Neuronal stem cell (in vitro differentiated cells): Measurements from ENCODE around the gene SLC47A1.

ENCODE experiments used
- DNase-seq: peaks from one replicate; pipeline ENCODE4 v3.0.0-alpha.2; 2013; ENCODE audit warnings: low spot score
- H2AFZ ChIP-seq: one replicate; pipeline ENCODE4 v1.6.1; 2013; ENCODE audit warnings: mild to moderate bottlenecking, low read length, inconsistent platforms
- H2AK5ac ChIP-seq: 2 replicates; pipeline ENCODE4 v1.6.1; 2013; ENCODE audit warnings: low read depth, mild to moderate bottlenecking, inconsistent platforms, low read length, moderate library complexity, mixed read lengths
- H2BK120ac ChIP-seq: 2 replicates; pipeline ENCODE4 v1.6.1; 2013; ENCODE audit warnings: low read depth, mild to moderate bottlenecking, inconsistent platforms, low read length, moderate library complexity, mixed read lengths
- H2BK12ac ChIP-seq: one replicate; pipeline ENCODE4 v1.6.1; 2013; ENCODE audit warnings: low read length, inconsistent platforms
- H2BK15ac ChIP-seq: 2 replicates; pipeline ENCODE4 v1.6.1; 2013; ENCODE audit warnings: mild to moderate bottlenecking, low read length, inconsistent platforms, mixed read lengths
- H2BK5ac ChIP-seq: one replicate; pipeline ENCODE4 v1.6.1; 2013; ENCODE audit warnings: inconsistent platforms, mild to moderate bottlenecking, low read length, moderate library complexity
- H3K14ac ChIP-seq: one replicate; pipeline ENCODE4 v1.6.1; 2013; ENCODE audit warnings: low read length, inconsistent platforms
- H3K18ac ChIP-seq: 2 replicates; pipeline ENCODE4 v1.6.1; 2013; ENCODE audit warnings: low read length, inconsistent platforms
- H3K23ac ChIP-seq: 2 replicates; pipeline ENCODE4 v1.6.1; 2013; ENCODE audit warnings: low read depth, mild to moderate bottlenecking, mixed read lengths, low read length, inconsistent platforms; ENCODE audit not compliant: poor library complexity
- H3K27ac ChIP-seq: replicated peaks from 3 replicates; pipeline ENCODE4 v1.5.1; 2013; ENCODE audit warnings: low read length, inconsistent platforms
- H3K27me3 ChIP-seq, 3 experiments: 2 replicates each; pipeline ENCODE4 v1.6.1; 2013; ENCODE audit warnings: low read length in 3 of 3, mild to moderate bottlenecking in 2 of 3, inconsistent platforms in 1 of 3, low read depth in 1 of 3, mixed read lengths in 1 of 3, moderate library complexity in 1 of 3; ENCODE audit not compliant: control insufficient read depth in 3 of 3, insufficient read depth in 3 of 3
- H3K36me3 ChIP-seq, 2 donors: replicated peaks in 1 of 2; 2 replicates each; pipeline ENCODE4 v1.6.1; 2013; ENCODE audit warnings: low read length in 2 of 2; ENCODE audit not compliant: control insufficient read depth in 2 of 2, insufficient read depth in 2 of 2
- H3K4ac ChIP-seq: 2 replicates; pipeline ENCODE4 v1.6.1; 2013; ENCODE audit warnings: inconsistent platforms, mild to moderate bottlenecking, low read length, moderate library complexity
- H3K4me1 ChIP-seq, 2 donors: 1 replicate in 1 of 2; 2 replicates in 1 of 2; pipeline ENCODE4 v1.6.1; 2013; ENCODE audit warnings: low read length in 2 of 2, low read depth in 1 of 2; ENCODE audit not compliant: control insufficient read depth in 2 of 2, insufficient read depth in 1 of 2
- H3K4me2 ChIP-seq: one replicate; pipeline ENCODE4 v1.6.1; 2013; ENCODE audit warnings: mild to moderate bottlenecking, low read length, inconsistent platforms; ENCODE audit not compliant: insufficient read depth, poor library complexity, severe bottlenecking
- H3K4me3 ChIP-seq, 2 donors: 2 replicates each; pipeline ENCODE4 v1.5.1; 2013; ENCODE audit warnings: low read length in 2 of 2, mild to moderate bottlenecking in 2 of 2, inconsistent platforms in 1 of 2, moderate library complexity in 1 of 2
- H3K79me1 ChIP-seq: one replicate; pipeline ENCODE4 v1.6.1; 2013; ENCODE audit warnings: low read depth, mild to moderate bottlenecking, inconsistent platforms, low read length, moderate library complexity
- H3K9ac ChIP-seq: one replicate; pipeline ENCODE4 v1.6.1; 2013; ENCODE audit warnings: mild to moderate bottlenecking, low read depth, low read length, inconsistent platforms; ENCODE audit not compliant: poor library complexity
- H3K9me3 ChIP-seq, 2 donors: replicated peaks in 1 of 2; 2 replicates each; pipeline versions ENCODE3 to v1.6.1; 2013; ENCODE audit warnings: low read length in 2 of 2, mild to moderate bottlenecking in 2 of 2, inconsistent platforms in 1 of 2, low read depth in 1 of 2, mixed read lengths in 1 of 2, moderate library complexity in 1 of 2; ENCODE audit not compliant: control insufficient read depth in 2 of 2, insufficient read depth in 1 of 2
- H4K8ac ChIP-seq: one replicate; pipeline ENCODE4 v1.6.1; 2013; ENCODE audit warnings: low read depth, mild to moderate bottlenecking, inconsistent platforms, low read length, moderate library complexity
- H4K91ac ChIP-seq: one replicate; pipeline ENCODE4 v1.6.1; 2013; ENCODE audit warnings: low read length, low read depth, mild to moderate bottlenecking, inconsistent platforms; ENCODE audit not compliant: poor library complexity
- WGBS, 2 donors: extraction: QIAGEN DNeasy Blood & Tissue Kit; methylation state at CpG; one replicate each; pipeline ENCODE4 v1.1.7; 2013; ENCODE audit warnings: missing lambda C conversion rate in 2 of 2, mixed read lengths in 1 of 2; ENCODE audit not compliant: insufficient read length in 2 of 2, insufficient replicate concordance in 1 of 2; ENCODE audit errors: extremely low coverage in 2 of 2; 5-methylcytosine and 5-hydroxymethylcytosine counted together

The SLC47A1 gene

DNA sequence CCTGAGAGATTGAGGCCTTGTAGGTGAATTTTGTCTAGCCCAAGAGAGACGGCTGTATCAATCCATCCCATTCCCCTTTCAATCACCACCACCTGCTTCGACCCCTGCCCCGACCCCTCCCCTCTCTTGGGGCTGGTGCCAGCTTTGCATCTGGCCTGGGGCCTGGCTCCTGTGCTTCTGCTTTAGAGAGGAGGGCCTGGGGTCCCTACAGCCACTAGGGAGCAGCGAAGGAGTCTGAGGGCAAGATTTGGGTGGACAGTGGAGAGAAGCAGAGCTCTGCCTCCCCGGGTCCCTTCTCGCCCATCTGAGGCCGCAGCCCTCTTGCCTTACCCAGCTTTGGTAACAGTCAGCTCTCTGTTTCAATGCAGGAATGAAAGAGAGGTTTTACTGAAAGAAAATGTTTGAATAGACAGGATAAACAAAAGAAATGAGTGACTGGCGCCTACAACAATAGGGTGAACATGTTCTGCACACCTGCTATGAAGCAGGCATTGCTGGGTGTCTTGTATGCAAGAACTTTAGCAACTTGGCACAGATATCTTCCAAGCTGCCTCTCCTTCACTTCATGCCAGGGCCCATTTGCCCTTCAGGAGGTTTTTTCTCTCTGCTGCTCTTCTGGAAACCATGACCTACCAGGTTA, 57.4 kb downstream of the SLC47A1 start:
- no peak overlapping the region for H2BK15ac ChIP-seq
- no peak overlapping the region for H2BK12ac ChIP-seq
- no peak overlapping the region for H3K27ac ChIP-seq
- H4K8ac ChIP-seq: no peak overlapping the region
- H2AFZ ChIP-seq: no peak overlapping the region
- H3K23ac ChIP-seq: no peak overlapping the region
- no peak overlapping the region for H3K18ac ChIP-seq
- H2BK120ac ChIP-seq: no peak overlapping the region
- H3K4ac ChIP-seq: no peak overlapping the region
- H3K4me1 ChIP-seq: peaks cover 0 to 7% of the 10 kb centered on the region in 2 donors
- DNase-seq: no peak
- no CpG with 5 or more reads among the region's 8 CpGs for WGBS, 2 donors
- H4K91ac ChIP-seq: no peak overlapping the region
- H3K9me3 ChIP-seq: no peaks in the 10 kb centered on the region
- H3K9ac ChIP-seq: no peak overlapping the region
- H2AK5ac ChIP-seq: no peak overlapping the region
- H3K4me2 ChIP-seq: no peak overlapping the region
- H3K27me3 ChIP-seq: peaks cover 0 to 5% (median 0%) of the 10 kb centered on the region in 3 experiments
- H2BK5ac ChIP-seq: no peak overlapping the region
- H3K79me1 ChIP-seq: no peaks in the 10 kb centered on the region
- H3K36me3 ChIP-seq: no peaks in the 10 kb centered on the region
- H3K4me3 ChIP-seq: no peak overlapping the region
- no peak overlapping the region for H3K14ac ChIP-seq

DNA sequence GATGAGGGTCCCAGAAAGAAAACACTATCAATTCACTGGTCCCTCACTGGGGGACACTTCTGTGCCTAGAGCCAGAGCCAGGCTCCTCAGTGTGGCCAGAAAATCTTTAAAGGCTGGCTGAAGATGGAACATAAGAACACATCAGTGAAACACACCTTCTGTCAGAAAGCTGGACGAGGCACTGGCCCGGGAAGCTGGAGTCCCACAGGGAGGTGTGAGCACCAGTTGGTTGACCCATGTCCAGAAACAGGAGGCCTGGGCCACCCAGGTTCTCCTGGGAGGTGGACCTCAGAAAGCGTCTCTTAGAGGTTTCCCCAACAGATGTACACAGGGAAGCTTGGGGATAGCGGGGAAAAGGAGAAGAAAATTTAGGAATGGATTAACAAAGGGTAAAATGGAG, 58.7 kb downstream of the SLC47A1 start:
- peaks cover 0 to 5% (median 0%) of the 10 kb centered on the region in 3 experiments for H3K27me3 ChIP-seq
- no peak for DNase-seq
- no peak overlapping the region for H2AK5ac ChIP-seq
- no peak overlapping the region for H3K27ac ChIP-seq
- H3K4me3 ChIP-seq: no peak overlapping the region
- H3K36me3 ChIP-seq: no peaks in the 10 kb centered on the region
- H3K4ac ChIP-seq: no peak overlapping the region
- peaks cover 0 to 7% of the 10 kb centered on the region in 2 donors for H3K4me1 ChIP-seq
- H3K79me1 ChIP-seq: no peaks in the 10 kb centered on the region
- no peak overlapping the region for H2BK120ac ChIP-seq
- H3K9ac ChIP-seq: no peak overlapping the region
- no CpG with 5 or more reads among the region's 4 CpGs for whole genome bisulfite sequencing, 2 donors
- no peak overlapping the region for H2BK5ac ChIP-seq
- no peak overlapping the region for H3K23ac ChIP-seq
- no peak overlapping the region for H3K18ac ChIP-seq
- H2BK12ac ChIP-seq: no peak overlapping the region
- no peak overlapping the region for H2BK15ac ChIP-seq
- H3K14ac ChIP-seq: no peak overlapping the region
- H4K8ac ChIP-seq: no peak overlapping the region
- H3K9me3 ChIP-seq: no peaks in the 10 kb centered on the region
- H3K4me2 ChIP-seq: no peak overlapping the region
- H2AFZ ChIP-seq: no peak overlapping the region
- no peak overlapping the region for H4K91ac ChIP-seq

- no peak overlapping the region for H2BK5ac ChIP-seq
- H3K36me3 ChIP-seq: no peaks in the 10 kb centered on the region
- H4K91ac ChIP-seq: no peak overlapping the region
- H3K23ac ChIP-seq: no peak overlapping the region
- peaks cover 0 to 3% of the 10 kb centered on the region in 2 donors for H3K4me1 ChIP-seq
- H3K9me3 ChIP-seq: no peaks in the 10 kb centered on the region
- H2AK5ac ChIP-seq: no peak overlapping the region
- no peak overlapping the region for H2AFZ ChIP-seq
- no peak overlapping the region for H3K4me3 ChIP-seq
- H3K4me2 ChIP-seq: no peak overlapping the region
- H2BK12ac ChIP-seq: no peak overlapping the region
- H3K9ac ChIP-seq: no peak overlapping the region
- no peak overlapping the region for H2BK120ac ChIP-seq
- H4K8ac ChIP-seq: peak overlapping the region; percentile 75
- H3K27me3 ChIP-seq: no peaks in the 10 kb centered on the region
- H3K79me1 ChIP-seq: no peaks in the 10 kb centered on the region
- no CpG with 5 or more reads among the region's 5 CpGs for WGBS, 2 donors
- no peak for DNase-seq
- no peak overlapping the region for H3K4ac ChIP-seq
- no peak overlapping the region for H2BK15ac ChIP-seq
- H3K14ac ChIP-seq: no peak overlapping the region
- no peak overlapping the region for H3K27ac ChIP-seq
- H3K18ac ChIP-seq: peak overlapping the region; percentile 7
Measured at GRCh38 chr17:19596869-19597268, 63.2 kb downstream of the SLC47A1 start.

- peaks cover 0 to 2% of the 10 kb centered on the region in 2 donors for H3K4me1 ChIP-seq
- no peaks in the 10 kb centered on the region for H3K27me3 ChIP-seq
- no peak overlapping the region for H3K23ac ChIP-seq
- H2BK12ac ChIP-seq: no peak overlapping the region
- H3K4me2 ChIP-seq: no peak overlapping the region
- WGBS, 2 donors: no CpG with 5 or more reads among the region's 2 CpGs
- no peaks in the 10 kb centered on the region for H3K9me3 ChIP-seq
- no peak overlapping the region for H2AFZ ChIP-seq
- H3K36me3 ChIP-seq: no peaks in the 10 kb centered on the region
- H3K4ac ChIP-seq: no peak overlapping the region
- H3K4me3 ChIP-seq: no peak overlapping the region
- no peak overlapping the region for H4K91ac ChIP-seq
- no peak overlapping the region for H2BK5ac ChIP-seq
- no peak overlapping the region for H4K8ac ChIP-seq
- DNase-seq: no peak
- H3K18ac ChIP-seq: no peak overlapping the region
- no peak overlapping the region for H2BK15ac ChIP-seq
- no peak overlapping the region for H2BK120ac ChIP-seq
- H3K9ac ChIP-seq: no peak overlapping the region
- H2AK5ac ChIP-seq: no peak overlapping the region
- H3K27ac ChIP-seq: no peak overlapping the region
- no peak overlapping the region for H3K14ac ChIP-seq
- H3K79me1 ChIP-seq: no peaks in the 10 kb centered on the region
Measured at GRCh38 chr17:19610311-19610710, 76.7 kb downstream of the SLC47A1 start.
